ENCODE measurements around the gene EIF4H. TPM values are rescaled to one million over a fixed set of nuclear protein-coding genes. Genes with fewer than 3 reads are reported as not detected.
A peak's percentile ranks its signal among the peaks of the same experiment; 100 is the strongest.

EIF4H gene
- total RNA-seq, 1 experiment from 2014 or later: 453 TPM

GRCh38 chr7:74130518-74130917 lies 43.6 kb upstream of the EIF4H start:
- no peak for DNase-seq (ENCODE audit: low spot score)
- CTCF ChIA-PET: no interaction called here
- TF ChIP-seq EZH2 (IDR thresholded peaks at IDR 0.05; ENCODE audit: borderline replicate concordance, low read depth, low read length, poor library complexity, severe bottlenecking) (no peak), CTCF (conservative IDR thresholded peaks at IDR 0.05; ENCODE audit: low read depth, low read length) (no peak)
- H3K4me1 ChIP-seq (ENCODE audit: insufficient read depth, low read length, poor library complexity, severe bottlenecking): no peaks in the 10 kb centered on the region
- POLR2A ChIA-PET (ENCODE audit: low non-redundant PET): no interaction called here
- H3K36me3 ChIP-seq (ENCODE audit: insufficient read depth, low read length, poor library complexity, severe bottlenecking): no peaks in the 10 kb centered on the region
- intact Hi-C loops (cut with micrococcal nuclease; ENCODE audit: unreplicated experiment): no loop called here
- H3K4me3 ChIP-seq (ENCODE audit: low read depth, low read length, poor library complexity, severe bottlenecking): no peak overlapping the region
- H3K27ac ChIP-seq (ENCODE audit: low read depth, low read length, poor library complexity, severe bottlenecking): no peak overlapping the region
- no peaks in the 10 kb centered on the region for H3K27me3 ChIP-seq (replicated peaks; ENCODE audit: insufficient read depth, low read depth, low read length, poor library complexity)
- H3K9me3 ChIP-seq (ENCODE audit: low read depth, low read length, poor library complexity, severe bottlenecking): no peaks in the 10 kb centered on the region
- no TSS peak for BruUV-seq (replicated peaks)

- ChIA-PET CTCF (no interaction called here), POLR2A (ENCODE audit: low non-redundant PET) (no interaction called here)
- intact Hi-C loops (cut with micrococcal nuclease; ENCODE audit: unreplicated experiment): no loop called here
- no peak for TF ChIP-seq EZH2 (IDR thresholded peaks at IDR 0.05; ENCODE audit: borderline replicate concordance, low read depth, low read length, poor library complexity, severe bottlenecking)
- no peaks in the 10 kb centered on the region for H3K27me3 ChIP-seq (replicated peaks; ENCODE audit: insufficient read depth, low read depth, low read length, poor library complexity)
- H3K9me3 ChIP-seq (ENCODE audit: low read depth, low read length, poor library complexity, severe bottlenecking): no peaks in the 10 kb centered on the region
- no peak overlapping the region for H3K27ac ChIP-seq (ENCODE audit: low read depth, low read length, poor library complexity, severe bottlenecking)
- H3K4me1 ChIP-seq (ENCODE audit: insufficient read depth, low read length, poor library complexity, severe bottlenecking): no peaks in the 10 kb centered on the region
- no peak overlapping the region for H3K4me3 ChIP-seq (ENCODE audit: low read depth, low read length, poor library complexity, severe bottlenecking)
- peak; percentile 25 for DNase-seq (ENCODE audit: low spot score)
- no peaks in the 10 kb centered on the region for H3K36me3 ChIP-seq (ENCODE audit: insufficient read depth, low read length, poor library complexity, severe bottlenecking)
- no TSS peak for BruUV-seq (replicated peaks)
Measured at GRCh38 chr7:74134117-74134620, 40.0 kb upstream of the EIF4H start.

GRCh38 chr7:74138334-74138867 lies 35.8 kb upstream of the EIF4H start:
- H3K36me3 ChIP-seq (ENCODE audit: insufficient read depth, low read length, poor library complexity, severe bottlenecking): no peaks in the 10 kb centered on the region
- no peak overlapping the region for H3K27ac ChIP-seq (ENCODE audit: low read depth, low read length, poor library complexity, severe bottlenecking)
- intact Hi-C loops (cut with micrococcal nuclease; ENCODE audit: unreplicated experiment): no loop called here
- no peak for TF ChIP-seq EZH2 (IDR thresholded peaks at IDR 0.05; ENCODE audit: borderline replicate concordance, low read depth, low read length, poor library complexity, severe bottlenecking)
- TF ChIP-seq CTCF (conservative IDR thresholded peaks at IDR 0.05; ENCODE audit: low read depth, low read length): no peak
- POLR2A ChIA-PET (ENCODE audit: low non-redundant PET): no interaction called here
- H3K9me3 ChIP-seq (ENCODE audit: low read depth, low read length, poor library complexity, severe bottlenecking): no peaks in the 10 kb centered on the region
- H3K4me3 ChIP-seq (ENCODE audit: low read depth, low read length, poor library complexity, severe bottlenecking): no peak overlapping the region
- DNase-seq (ENCODE audit: low spot score): no peak
- no TSS peak for BruUV-seq (replicated peaks)
- CTCF ChIA-PET: no interaction called here
- no peaks in the 10 kb centered on the region for H3K4me1 ChIP-seq (ENCODE audit: insufficient read depth, low read length, poor library complexity, severe bottlenecking)
- no peaks in the 10 kb centered on the region for H3K27me3 ChIP-seq (replicated peaks; ENCODE audit: insufficient read depth, low read depth, low read length, poor library complexity)

Measured in A673 (cell line).